ENCODE data around the gene TMEM91. TPM values are rescaled to one million over a fixed set of nuclear protein-coding genes. Genes with fewer than 3 reads are reported as not detected.

Gene TMEM91
- total and polyA plus RNA-seq, 2 donors (not counting 1 experiment from before 2014, with no cell fraction given), result 6.3 to 7.1 TPM

- POLR2A ChIA-PET, result no interaction called here
- no peaks in the 10 kb centered on the region for H4K20me1 ChIP-seq (ENCODE audit: control insufficient read depth, insufficient read depth, low read length, poor library complexity, severe bottlenecking)
- 98% methylated on average over 7 of the region's 12 CpGs for whole genome bisulfite sequencing (ENCODE audit: insufficient coverage)
Measured at GRCh38 chr19:41373993-41374392, 2.3 kb upstream of the TMEM91 start.

GRCh38 chr19:41376998-41377365, 649 bp downstream of the TMEM91 start:
- peaks cover 12 to 24% of the 10 kb centered on the region in 2 donors for H3K4me1 ChIP-seq (ENCODE audit: control insufficient read depth in 2 of 2, insufficient read depth in 2 of 2, low read length in 2 of 2)
- CTCF ChIA-PET, result interaction anchor here (0.7 kb wide), 1 partner anchor 11 kb away, joined by 3 read pairs; no protein-coding TSS in a partner anchor
- ATAC-seq (ENCODE audit: low read depth) (no peak), DNase-seq (no peak)
- peak overlapping the region; percentile 71 for H3K4me3 Mint-ChIP-seq
- H3K36me3 ChIP-seq (replicated peaks in 1 of 2; ENCODE audit: control extremely low read depth in 1 of 2, control insufficient read depth in 1 of 2, extremely low read depth in 1 of 2, insufficient read depth in 2 of 2, low read length in 1 of 2), result no peaks in the 10 kb centered on the region
- H4K20me1 ChIP-seq (ENCODE audit: control insufficient read depth, insufficient read depth, low read length, poor library complexity, severe bottlenecking), result no peaks in the 10 kb centered on the region
- H3K27me3 ChIP-seq (replicated peaks in 1 of 4; ENCODE audit: control extremely low read depth in 1 of 4, control insufficient read depth in 3 of 4, insufficient read depth in 4 of 4, low read length in 3 of 4), result no peaks in the 10 kb centered on the region
- 83% methylated on average over 8 of the region's 8 CpGs for WGBS (ENCODE audit: insufficient coverage)
- peaks cover 23% of the 10 kb centered on the region for H3K4me1 Mint-ChIP-seq
- no peak overlapping the region for H3K27ac ChIP-seq (ENCODE audit: low read length in 2 of 2)
- no peak for TF ChIP-seq EZH2 (IDR thresholded peaks at IDR 0.05; ENCODE audit: borderline replicate concordance, insufficient read depth, low read depth, low read length, poor library complexity, severe bottlenecking)
- TF ChIP-seq CTCF (IDR thresholded peaks at IDR 0.05), result no peak
- H3K4me2 ChIP-seq (replicated peaks; ENCODE audit: low read depth, low read length, poor library complexity, severe bottlenecking), result peak overlapping the region; percentile 82
- H2AFZ ChIP-seq (ENCODE audit: insufficient read depth, low read depth, low read length, poor library complexity, severe bottlenecking), result peak overlapping the region; percentile 79
- intact Hi-C loops (cut with micrococcal nuclease), result no loop called here
- peaks cover 8% of the 10 kb centered on the region for H3K79me2 ChIP-seq (ENCODE audit: control insufficient read depth, insufficient read depth, low read length)
- no peaks in the 10 kb centered on the region for H3K27me3 Mint-ChIP-seq
- no peaks in the 10 kb centered on the region for H3K9me3 Mint-ChIP-seq (ENCODE audit: insufficient read depth)
- POLR2A ChIA-PET, result no interaction called here
- peak overlapping the region in 3 of 5 experiments; percentile 58 to 67 (median 61) for H3K4me3 ChIP-seq (ENCODE audit: control extremely low read depth in 1 of 5, extremely low read depth in 1 of 5, insufficient read depth in 1 of 5, low read depth in 2 of 5, low read length in 4 of 5)
- peak overlapping the region; percentile 59 for H3K9ac ChIP-seq (ENCODE audit: low read length)
- H3K27ac Mint-ChIP-seq, result peak overlapping the region; percentile 39
- no peaks in the 10 kb centered on the region for H3K9me3 ChIP-seq (ENCODE audit: control extremely low read depth in 1 of 3, control insufficient read depth in 2 of 3, insufficient read depth in 1 of 3, low read length in 2 of 3)

More at GRCh38 chr19:41373993-41374392, 2.3 kb upstream of the TMEM91 start:
- Histone ChIP-seq H2AFZ (ENCODE audit: insufficient read depth, low read depth, low read length, poor library complexity, severe bottlenecking) (no peak overlapping the region), H3K4me3 (ENCODE audit: control extremely low read depth in 1 of 5, extremely low read depth in 1 of 5, insufficient read depth in 1 of 5, low read depth in 2 of 5, low read length in 4 of 5) (no peak overlapping the region), H3K27me3 (replicated peaks in 1 of 4; ENCODE audit: control extremely low read depth in 1 of 4, control insufficient read depth in 3 of 4, insufficient read depth in 4 of 4, low read length in 3 of 4) (no peaks in the 10 kb centered on the region), H3K9me3 (ENCODE audit: control extremely low read depth in 1 of 3, control insufficient read depth in 2 of 3, insufficient read depth in 1 of 3, low read length in 2 of 3) (no peaks in the 10 kb centered on the region), H3K79me2 (ENCODE audit: control insufficient read depth, insufficient read depth, low read length) (peaks cover 20% of the 10 kb centered on the region), H3K9ac (ENCODE audit: low read length) (no peak overlapping the region), H3K4me1 (ENCODE audit: control insufficient read depth in 2 of 2, insufficient read depth in 2 of 2, low read length in 2 of 2) (peaks cover 12 to 24% of the 10 kb centered on the region in 2 donors), H3K36me3 (replicated peaks in 1 of 2; ENCODE audit: control extremely low read depth in 1 of 2, control insufficient read depth in 1 of 2, extremely low read depth in 1 of 2, insufficient read depth in 2 of 2, low read length in 1 of 2) (no peaks in the 10 kb centered on the region), H3K4me2 (replicated peaks; ENCODE audit: low read depth, low read length, poor library complexity, severe bottlenecking) (no peak overlapping the region), H3K27ac (ENCODE audit: low read length in 2 of 2) (no peak overlapping the region)
- H3K4me3 Mint-ChIP-seq, result no peak overlapping the region
- no peak for DNase-seq
- CTCF ChIA-PET, result no interaction called here
- no peak overlapping the region for H3K27ac Mint-ChIP-seq
- intact Hi-C loops (cut with micrococcal nuclease), result no loop called here
- no peaks in the 10 kb centered on the region for H3K9me3 Mint-ChIP-seq (ENCODE audit: insufficient read depth)
- TF ChIP-seq EZH2 (IDR thresholded peaks at IDR 0.05; ENCODE audit: borderline replicate concordance, insufficient read depth, low read depth, low read length, poor library complexity, severe bottlenecking) (no peak), CTCF (IDR thresholded peaks at IDR 0.05) (no peak)
- H3K4me1 Mint-ChIP-seq, result peaks cover 23% of the 10 kb centered on the region
- H3K27me3 Mint-ChIP-seq, result no peaks in the 10 kb centered on the region
- no peak for ATAC-seq (ENCODE audit: low read depth)

Measured in B cell (primary cell).